Measurements from ENCODE around the gene ZNF80. TPM values are rescaled to one million over a fixed set of nuclear protein-coding genes. Genes with fewer than 3 reads are reported as not detected.

The ZNF80 gene
- total and polyA plus RNA-seq, 4 donors, result 0.05 TPM; not detected in 3

DNA sequence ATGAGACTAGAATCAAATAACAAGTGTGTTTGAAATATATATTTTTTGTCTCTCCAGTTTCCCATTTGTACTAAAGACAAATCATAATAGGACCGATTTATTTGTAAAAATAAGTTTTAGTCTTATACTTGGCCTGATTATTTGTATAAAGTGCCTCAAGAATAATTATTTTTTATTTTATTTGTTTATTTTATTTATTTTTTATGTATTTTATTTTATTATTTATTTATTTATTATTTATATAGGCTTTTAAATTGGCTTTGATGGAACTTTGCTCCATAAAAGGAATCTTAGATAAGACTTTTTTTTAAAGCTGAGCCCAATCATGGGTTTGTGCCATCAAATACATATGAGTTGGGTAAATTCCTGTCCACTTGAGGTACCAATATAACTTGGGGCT lies 22.2 kb upstream of the ZNF80 start:
- no peaks in the 10 kb centered on the region for H3K27me3 ChIP-seq (ENCODE audit: control insufficient read depth in 3 of 3, insufficient read depth in 3 of 3, low read length in 2 of 3)
- ATAC-seq (ENCODE audit: insufficient read depth, low FRiP score) (no peak), DNase-seq (no peak)
- no peaks in the 10 kb centered on the region for H3K4me1 ChIP-seq (ENCODE audit: control insufficient read depth in 5 of 5, insufficient read depth in 5 of 5, low read length in 5 of 5)
- H3K9ac ChIP-seq (ENCODE audit: insufficient read depth in 1 of 2, low read length in 2 of 2), result no peak overlapping the region
- H3K27ac ChIP-seq (ENCODE audit: low read depth in 1 of 2, low read length in 1 of 2), result no peak overlapping the region
- H3K4me3 ChIP-seq, result no peak overlapping the region
- peaks cover 0 to 6% (median 0%) of the 10 kb centered on the region in 4 donors for H3K9me3 ChIP-seq (ENCODE audit: control insufficient read depth in 4 of 4, insufficient read depth in 3 of 4, low read length in 3 of 4)
- 95% methylated on average over 1 of the region's 1 CpG for WGBS, 2 donors
- no peaks in the 10 kb centered on the region for H3K36me3 ChIP-seq (ENCODE audit: control insufficient read depth in 4 of 4, insufficient read depth in 4 of 4, low read length in 4 of 4)
- no peak for TF ChIP-seq CTCF (IDR thresholded peaks at IDR 0.05; ENCODE audit: control extremely low read depth, extremely low read depth)

DNA sequence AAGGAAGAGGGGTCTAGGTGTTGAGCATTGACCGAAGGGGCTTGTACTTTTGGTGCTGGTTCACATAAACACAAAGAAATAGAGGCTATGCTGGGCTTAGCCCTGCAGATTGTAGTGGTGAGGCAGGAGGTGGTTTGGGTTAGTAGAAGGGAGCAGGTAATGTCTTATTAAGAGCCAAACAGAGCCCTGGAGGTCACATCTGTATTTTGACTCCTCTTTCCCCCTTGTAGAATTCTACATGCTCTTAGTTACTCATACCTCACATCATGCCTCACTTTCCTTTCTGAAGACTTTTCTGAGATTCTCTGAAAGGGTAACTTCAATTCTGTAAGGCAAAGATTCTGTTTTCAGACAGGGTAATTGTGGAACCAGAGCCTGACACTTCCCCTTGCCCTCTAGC lies 16.1 kb upstream of the ZNF80 start:
- DNase-seq, result no peak
- H3K4me1 ChIP-seq (ENCODE audit: control insufficient read depth in 5 of 5, insufficient read depth in 5 of 5, low read length in 5 of 5), result no peaks in the 10 kb centered on the region
- no peaks in the 10 kb centered on the region for H3K36me3 ChIP-seq (ENCODE audit: control insufficient read depth in 4 of 4, insufficient read depth in 4 of 4, low read length in 4 of 4)
- H3K9ac ChIP-seq (ENCODE audit: insufficient read depth in 1 of 2, low read length in 2 of 2), result no peak overlapping the region
- H3K9me3 ChIP-seq (ENCODE audit: control insufficient read depth in 4 of 4, insufficient read depth in 3 of 4, low read length in 3 of 4), result peaks cover 0 to 2% (median 0%) of the 10 kb centered on the region in 4 donors
- H3K27me3 ChIP-seq (ENCODE audit: control insufficient read depth in 3 of 3, insufficient read depth in 3 of 3, low read length in 2 of 3), result no peaks in the 10 kb centered on the region
- WGBS, 2 donors, result 80 to 89% methylated on average over 1 of the region's 1 CpG
- H3K27ac ChIP-seq (ENCODE audit: low read depth in 1 of 2, low read length in 1 of 2), result no peak overlapping the region
- ATAC-seq (ENCODE audit: insufficient read depth, low FRiP score), result no peak
- no peak overlapping the region for H3K4me3 ChIP-seq
- TF ChIP-seq CTCF (IDR thresholded peaks at IDR 0.05; ENCODE audit: control extremely low read depth, extremely low read depth), result no peak

- 87 to 92% methylated on average over 1 of the region's 1 CpG for WGBS, 2 donors
- Histone ChIP-seq H3K9me3 (ENCODE audit: control insufficient read depth in 4 of 4, insufficient read depth in 3 of 4, low read length in 3 of 4) (no peaks in the 10 kb centered on the region), H3K4me3 (no peak overlapping the region), H3K36me3 (ENCODE audit: control insufficient read depth in 4 of 4, insufficient read depth in 4 of 4, low read length in 4 of 4) (no peaks in the 10 kb centered on the region), H3K9ac (ENCODE audit: insufficient read depth in 1 of 2, low read length in 2 of 2) (no peak overlapping the region), H3K27ac (ENCODE audit: low read depth in 1 of 2, low read length in 1 of 2) (no peak overlapping the region), H3K27me3 (ENCODE audit: control insufficient read depth in 3 of 3, insufficient read depth in 3 of 3, low read length in 2 of 3) (no peaks in the 10 kb centered on the region), H3K4me1 (ENCODE audit: control insufficient read depth in 5 of 5, insufficient read depth in 5 of 5, low read length in 5 of 5) (no peaks in the 10 kb centered on the region)
- TF ChIP-seq CTCF (IDR thresholded peaks at IDR 0.05; ENCODE audit: control extremely low read depth, extremely low read depth), result no peak
- DNase-seq, result no peak
- no peak for ATAC-seq (ENCODE audit: insufficient read depth, low FRiP score)
Observed at GRCh38 chr3:114252954-114253353, 15.6 kb upstream of the ZNF80 start.

GRCh38 chr3:114242947-114243346 lies 5.6 kb upstream of the ZNF80 start:
- Histone ChIP-seq H3K9ac (ENCODE audit: insufficient read depth in 1 of 2, low read length in 2 of 2) (no peak overlapping the region), H3K27me3 (ENCODE audit: control insufficient read depth in 3 of 3, insufficient read depth in 3 of 3, low read length in 2 of 3) (no peaks in the 10 kb centered on the region), H3K9me3 (ENCODE audit: control insufficient read depth in 4 of 4, insufficient read depth in 3 of 4, low read length in 3 of 4) (peaks cover 0 to 8% (median 2%) of the 10 kb centered on the region in 4 donors), H3K4me1 (ENCODE audit: control insufficient read depth in 5 of 5, insufficient read depth in 5 of 5, low read length in 5 of 5) (no peaks in the 10 kb centered on the region), H3K4me3 (no peak overlapping the region), H3K36me3 (ENCODE audit: control insufficient read depth in 4 of 4, insufficient read depth in 4 of 4, low read length in 4 of 4) (no peaks in the 10 kb centered on the region), H3K27ac (ENCODE audit: low read depth in 1 of 2, low read length in 1 of 2) (no peak overlapping the region)
- ATAC-seq (ENCODE audit: insufficient read depth, low FRiP score), result no peak
- no peak for DNase-seq
- no peak for TF ChIP-seq CTCF (IDR thresholded peaks at IDR 0.05; ENCODE audit: control extremely low read depth, extremely low read depth)
